ENCODE data around the gene PUS7L.
"Not testable (repeated sequence)": the region's sequence is repeated elsewhere in the genome, so short reads cannot be mapped to it uniquely, and the experiment has no call there.

Gene PUS7L

DNA sequence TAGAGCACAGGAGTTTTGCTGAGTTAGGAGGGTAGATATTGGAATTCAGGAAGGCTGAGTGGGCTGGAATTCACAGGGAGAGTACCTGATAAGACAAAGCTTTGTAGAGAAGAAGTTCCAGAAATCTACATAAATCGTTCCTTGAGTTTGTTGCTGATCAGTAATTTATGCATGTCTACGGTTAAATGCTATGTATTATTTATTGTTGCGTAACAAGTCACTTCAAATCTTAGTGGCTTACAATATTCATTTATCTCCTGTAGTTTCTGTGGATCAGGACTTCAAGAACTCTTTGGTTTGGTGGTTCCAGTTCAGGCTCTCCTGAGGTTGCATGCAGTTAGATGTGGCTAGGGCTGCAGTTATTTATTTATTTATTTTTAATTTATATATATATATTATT, 7.8 kb downstream of the PUS7L start:
- DNase-seq, result no peak

DNA sequence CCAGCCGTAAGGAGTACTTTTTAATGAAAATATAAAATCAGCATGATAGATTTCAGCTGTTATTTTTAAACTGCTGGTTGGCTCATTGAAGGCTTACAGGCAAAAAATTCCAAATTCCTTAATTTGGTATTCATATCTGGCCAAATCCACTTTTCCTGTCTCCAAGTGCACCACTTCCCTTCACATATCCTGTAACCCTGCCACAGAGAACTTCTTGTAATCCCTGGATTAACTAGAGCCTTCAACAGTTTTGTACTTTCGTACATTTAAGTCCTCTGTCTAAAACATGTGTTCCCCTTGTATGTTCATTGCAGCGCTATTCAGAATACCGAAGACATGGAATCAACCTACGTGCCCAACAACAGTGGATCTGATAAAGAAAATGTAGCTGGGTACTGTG, 9.6 kb downstream of the PUS7L start:
- DNase-seq, result no peak

DNA sequence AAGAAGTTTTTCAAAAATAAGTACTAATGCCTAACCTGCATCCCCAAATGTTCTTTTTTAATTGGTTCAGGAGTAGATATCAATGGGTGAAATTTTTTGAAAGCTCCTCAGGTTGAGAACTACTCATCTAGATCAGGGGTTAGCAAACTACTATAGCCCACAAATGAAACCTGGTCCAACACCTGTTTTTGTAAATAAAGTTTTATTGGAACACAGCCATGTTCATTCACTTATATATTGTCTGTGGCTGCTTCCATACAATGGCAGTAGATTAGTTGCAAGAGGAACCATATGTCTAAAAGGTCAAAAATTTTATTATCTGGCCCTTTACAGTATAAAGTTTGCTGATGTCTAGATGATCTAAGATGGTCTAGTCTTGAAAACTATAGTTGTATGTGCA, 13.8 kb downstream of the PUS7L start:
- no peak for DNase-seq

DNA sequence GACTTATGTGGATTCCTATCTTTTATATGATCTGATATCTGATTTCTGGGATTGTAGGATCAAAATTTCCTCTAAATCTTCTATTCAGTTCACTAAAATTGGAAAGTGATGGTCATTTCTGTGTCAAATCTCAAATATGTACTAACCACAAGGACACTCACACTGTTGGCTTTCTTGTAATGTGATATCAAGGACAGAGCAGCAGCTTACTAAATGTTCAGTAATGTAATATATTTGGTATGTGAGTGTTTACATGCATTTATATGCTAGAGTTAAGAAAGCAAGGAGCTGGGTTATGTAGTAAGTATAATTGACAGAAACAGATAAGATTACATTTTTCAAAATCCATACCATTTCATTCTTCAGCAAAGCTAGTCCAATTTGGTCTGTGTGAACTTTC, 16.5 kb downstream of the PUS7L start:
- no peak for DNase-seq

DNA sequence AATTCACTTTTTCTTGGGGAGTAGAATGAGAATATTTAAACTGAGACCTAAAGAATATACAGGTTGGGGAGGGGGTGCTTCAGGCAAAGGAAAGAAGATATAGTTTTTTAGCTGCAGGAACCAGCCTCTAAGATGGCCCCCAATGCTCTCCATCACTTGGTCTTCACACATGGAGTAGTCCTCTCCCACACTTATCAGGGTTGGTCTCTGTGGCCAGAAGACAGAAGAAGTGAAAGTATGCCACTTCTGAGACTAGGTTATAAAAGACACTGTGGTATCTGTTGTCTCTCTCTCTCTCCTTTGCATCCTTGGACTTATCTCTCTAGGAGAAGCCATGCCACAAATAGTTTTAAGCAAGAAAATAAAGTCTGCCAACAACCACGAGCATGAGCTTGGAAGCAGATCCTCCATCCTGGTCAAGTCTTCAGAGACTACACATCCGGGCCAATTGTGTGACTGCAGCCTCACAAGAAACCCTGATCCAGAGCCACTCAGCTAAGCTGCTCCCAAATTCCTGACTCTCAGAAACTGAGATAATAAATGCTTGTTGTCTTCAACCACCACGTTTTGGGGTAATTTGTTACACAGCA, 18.0 kb downstream of the PUS7L start:
- DNase-seq, result no peak

DNA sequence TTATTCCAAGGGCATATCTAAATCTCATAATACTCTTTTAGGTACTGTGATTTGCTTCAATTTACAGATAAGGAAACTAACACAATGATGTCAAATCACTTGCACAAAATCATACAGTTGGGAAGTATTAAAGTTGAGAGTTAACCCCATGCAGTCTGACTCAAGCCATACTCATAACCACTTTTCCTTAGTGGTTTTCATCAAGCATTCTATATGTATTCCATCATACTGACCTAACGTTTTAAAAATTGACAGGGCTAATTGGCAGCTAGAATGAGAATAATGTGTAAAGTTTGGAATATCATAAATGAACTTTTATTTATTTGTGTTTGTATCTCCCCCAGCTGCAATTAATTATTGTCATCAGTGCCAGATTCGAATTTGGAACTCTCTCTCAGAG, 20.9 kb downstream of the PUS7L start:
- no peak for DNase-seq

DNA sequence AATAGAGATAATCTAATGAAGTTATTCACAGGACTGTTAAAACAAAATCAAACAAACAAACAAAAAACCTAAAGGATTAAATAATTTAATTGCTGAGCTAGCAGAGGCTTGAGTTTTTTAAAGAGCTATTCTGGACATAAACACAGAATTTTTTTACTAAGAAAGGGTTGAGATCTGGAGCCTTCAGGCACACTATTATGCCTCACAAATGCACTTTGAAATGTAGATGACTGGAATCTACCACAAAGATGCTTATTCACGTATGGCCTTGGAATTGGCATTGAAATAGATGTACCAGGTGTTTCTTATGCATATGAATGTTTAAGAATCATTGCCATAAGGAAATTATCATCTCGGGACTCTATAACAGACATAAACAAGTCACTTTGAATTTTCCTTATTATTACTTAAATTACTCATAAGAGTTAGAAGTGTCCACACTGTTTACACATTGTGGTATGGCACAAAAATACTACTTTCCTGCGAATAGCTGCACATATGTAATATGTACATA, 21.6 kb downstream of the PUS7L start:
- no peak for DNase-seq

DNA sequence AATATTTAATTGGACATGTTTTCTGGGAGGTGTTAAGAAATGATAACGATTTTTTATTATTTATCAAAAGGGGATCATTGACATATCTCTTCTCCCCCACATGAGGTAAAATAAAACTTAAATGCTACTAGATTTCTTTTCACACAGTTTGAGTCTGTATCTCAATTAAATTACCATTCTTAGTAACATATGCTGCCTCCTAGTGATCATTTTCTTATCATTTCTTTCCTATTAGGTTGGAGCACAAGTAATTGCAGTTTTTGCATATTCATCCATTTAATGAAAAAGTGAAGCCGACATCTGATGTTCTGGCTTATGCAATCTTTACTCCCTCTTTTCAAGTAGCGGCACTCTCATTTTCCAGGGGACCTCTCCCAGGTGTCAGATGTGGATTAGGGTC, 24.9 kb downstream of the PUS7L start:
- DNase-seq, result no peak

DNA sequence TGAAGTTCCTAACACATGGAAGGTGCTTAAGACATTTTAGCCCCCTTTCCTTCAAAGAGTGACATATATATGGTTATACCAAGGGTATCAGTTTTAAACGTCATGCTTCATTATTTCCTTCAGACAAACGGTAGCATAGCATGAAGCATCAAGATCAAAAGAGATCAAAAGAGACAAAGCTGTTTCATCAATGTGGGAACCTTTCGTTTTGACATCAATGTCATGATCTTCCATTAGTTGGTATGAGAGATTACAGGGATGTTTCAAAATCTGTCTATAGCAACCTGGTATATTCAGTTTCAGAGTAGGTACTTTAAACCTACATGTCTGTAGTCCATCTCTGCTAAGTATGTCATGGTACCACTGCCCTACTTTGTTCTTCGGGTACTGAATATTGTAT, 28.3 kb downstream of the PUS7L start:
- no peak for DNase-seq

DNA sequence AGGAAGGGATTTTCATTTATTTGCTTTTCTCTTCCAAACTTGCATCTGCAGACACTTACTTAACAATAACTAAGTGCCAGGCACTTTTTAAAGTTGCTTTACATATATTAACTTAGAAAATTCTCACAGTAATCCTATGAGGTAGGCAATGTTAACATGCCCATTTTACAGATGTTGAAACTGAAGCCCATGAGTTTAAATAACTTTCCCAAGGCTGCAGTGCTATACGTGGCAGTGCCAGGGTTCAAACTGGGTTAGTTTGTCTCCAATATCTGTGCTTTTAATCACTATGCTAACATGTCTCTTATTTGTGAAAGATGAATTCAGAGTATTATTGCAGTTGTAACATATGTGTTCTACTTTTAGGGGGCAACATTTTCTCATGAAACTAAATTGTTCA, 29.9 kb downstream of the PUS7L start:
- no peak for DNase-seq

DNA sequence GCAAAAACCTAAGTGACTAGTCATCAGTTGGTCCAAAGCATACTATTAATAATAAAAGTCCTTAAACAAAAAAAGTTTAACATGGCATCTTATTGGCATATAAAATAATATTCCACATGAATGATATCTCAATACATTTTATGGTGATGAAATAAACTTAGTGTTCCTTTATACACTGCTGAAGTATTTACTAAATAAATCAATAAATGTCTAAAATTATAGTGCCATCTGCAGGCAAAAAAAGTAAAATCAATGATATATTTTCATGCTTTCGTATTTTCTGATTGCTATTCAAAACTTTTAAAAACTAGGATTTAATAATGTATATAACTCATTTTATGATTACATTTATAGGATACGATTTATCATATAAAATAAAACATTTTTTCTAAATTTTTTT, 30.5 kb downstream of the PUS7L start:
- no peak for DNase-seq

DNA sequence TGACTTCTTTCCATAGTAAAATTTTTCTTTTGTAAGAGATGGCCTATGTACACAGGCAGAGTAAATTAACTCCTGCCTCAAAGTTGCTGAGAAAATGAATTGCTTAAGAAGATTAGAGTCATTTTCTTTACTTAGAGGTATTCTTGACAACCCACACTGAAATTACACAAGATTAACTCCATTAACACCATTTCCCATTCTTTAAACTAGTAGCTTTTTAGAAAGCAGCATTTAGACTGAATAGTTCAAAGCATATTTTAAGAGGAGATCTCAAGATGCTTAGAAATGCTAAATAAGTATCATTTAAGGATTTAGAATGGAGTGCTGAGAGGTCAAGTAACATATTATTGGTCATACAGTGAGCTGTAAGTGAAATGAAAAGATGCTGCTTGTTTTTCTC, 35.5 kb downstream of the PUS7L start:
- no peak for DNase-seq

DNA sequence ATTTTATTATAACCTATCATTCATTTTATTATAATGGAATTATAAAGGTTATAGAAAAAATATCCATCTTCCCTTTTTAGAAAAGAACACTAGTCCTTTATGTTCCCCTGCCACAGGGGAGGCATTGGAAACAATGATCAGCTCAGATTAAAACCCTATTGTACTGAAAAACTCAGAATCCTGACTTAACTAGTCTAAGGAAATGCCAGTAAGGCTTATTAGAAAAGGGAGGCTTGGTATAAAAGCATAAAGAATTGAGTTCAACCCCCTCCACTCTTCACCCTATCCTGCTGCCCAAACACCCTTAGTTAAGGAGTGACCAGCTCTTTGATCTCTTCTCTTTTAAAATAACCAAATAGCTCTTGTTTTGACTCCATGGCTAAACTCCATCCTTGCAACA, 36.0 kb downstream of the PUS7L start:
- no peak for DNase-seq

DNA sequence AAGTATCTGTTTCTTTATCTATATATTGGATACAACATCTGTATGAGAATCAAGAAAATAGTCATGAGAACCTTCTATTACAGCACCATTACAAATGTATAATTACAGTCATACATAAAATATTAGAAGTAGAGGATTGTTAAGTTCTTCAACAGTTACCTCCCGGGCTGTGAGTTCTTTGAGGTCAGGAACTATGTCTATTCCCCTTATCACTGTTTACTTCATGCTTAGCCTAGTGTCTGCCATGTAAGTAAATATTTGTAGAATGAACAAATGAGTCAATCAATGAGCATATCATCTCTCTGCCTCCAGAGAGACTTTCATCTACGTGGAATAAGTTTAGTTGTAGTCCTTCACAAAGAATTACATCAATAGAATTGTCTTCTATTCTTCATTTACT, 47.2 kb downstream of the PUS7L start:
- DNase-seq, result no peak

DNA sequence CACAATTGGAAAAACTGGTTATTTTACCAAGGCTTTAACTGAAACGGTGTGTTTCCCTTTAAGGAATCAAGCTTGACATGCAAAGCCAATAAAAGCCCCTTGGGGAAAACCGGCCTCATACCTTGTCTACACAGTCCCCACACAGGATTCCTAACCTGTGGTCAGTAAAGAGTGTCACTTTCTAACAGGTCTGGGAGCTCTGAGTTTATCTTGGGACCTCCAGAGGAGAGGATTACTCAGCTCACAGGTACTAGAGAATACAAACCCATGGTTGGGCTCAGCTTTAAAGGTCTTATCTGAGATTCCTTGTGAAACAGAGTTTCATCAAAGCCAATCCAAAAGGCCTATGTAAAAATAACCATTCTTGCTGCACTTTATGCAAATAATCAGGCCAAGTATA, 54.8 kb downstream of the PUS7L start:
- not testable (repeated sequence) for DNase-seq

DNA sequence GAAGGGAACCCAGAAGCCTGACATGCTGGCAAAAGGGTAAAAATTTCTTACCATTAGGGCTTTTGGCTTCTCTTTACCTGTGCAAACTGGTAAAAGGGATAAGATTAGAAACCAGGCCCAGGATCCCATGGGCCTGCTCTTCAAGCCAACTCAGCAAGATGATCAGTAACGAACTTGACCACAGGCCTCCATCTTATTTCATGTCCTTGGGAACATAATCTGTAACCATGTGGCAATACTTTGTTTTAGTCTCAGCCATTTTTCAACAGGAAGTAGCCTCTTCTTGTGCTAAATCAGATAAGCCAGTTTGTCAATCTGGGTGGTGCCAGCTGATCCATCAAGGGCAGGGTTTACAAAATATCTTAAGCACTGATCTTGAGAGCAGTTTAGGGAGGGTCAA, 57.4 kb downstream of the PUS7L start:
- not testable (repeated sequence) for DNase-seq

DNA sequence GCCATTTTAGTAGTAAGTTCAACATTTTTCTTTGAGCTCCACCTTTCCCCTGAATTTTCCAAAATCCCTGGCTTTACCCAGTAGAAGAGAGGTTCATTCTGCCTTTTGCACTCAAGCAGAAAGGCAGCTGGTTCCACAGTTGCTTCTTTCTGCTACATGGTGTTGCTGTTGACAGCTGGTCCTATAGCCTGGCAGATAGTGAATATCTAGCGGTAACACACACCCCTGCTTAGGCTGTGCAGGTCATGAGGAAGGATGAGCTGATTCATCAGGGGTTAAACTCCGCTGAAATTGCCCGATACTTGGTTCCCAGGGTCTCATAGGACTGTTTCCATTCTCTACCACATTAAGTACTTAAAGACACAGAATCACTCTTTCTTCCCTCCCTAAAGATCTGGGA, 62.4 kb downstream of the PUS7L start:
- no peak for DNase-seq

DNA sequence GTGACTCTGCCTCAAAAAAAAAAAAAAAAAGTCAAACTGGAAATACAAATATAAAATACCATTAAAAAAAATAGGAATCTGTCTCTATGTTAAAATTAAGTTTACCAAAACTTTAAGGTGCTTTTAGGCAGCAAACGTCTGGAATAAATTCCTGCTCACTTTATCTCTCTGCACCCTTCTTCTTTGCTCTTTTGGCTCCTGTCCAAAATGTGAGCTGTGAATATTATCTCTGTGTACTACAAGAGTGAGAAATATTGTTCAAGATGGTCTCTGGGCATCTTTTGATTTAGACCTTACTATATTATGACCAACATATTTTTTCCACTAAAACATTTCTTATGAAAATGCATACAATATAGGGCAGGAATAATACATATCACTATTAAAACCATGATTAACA, 63.7 kb downstream of the PUS7L start:
- no peak for DNase-seq

DNA sequence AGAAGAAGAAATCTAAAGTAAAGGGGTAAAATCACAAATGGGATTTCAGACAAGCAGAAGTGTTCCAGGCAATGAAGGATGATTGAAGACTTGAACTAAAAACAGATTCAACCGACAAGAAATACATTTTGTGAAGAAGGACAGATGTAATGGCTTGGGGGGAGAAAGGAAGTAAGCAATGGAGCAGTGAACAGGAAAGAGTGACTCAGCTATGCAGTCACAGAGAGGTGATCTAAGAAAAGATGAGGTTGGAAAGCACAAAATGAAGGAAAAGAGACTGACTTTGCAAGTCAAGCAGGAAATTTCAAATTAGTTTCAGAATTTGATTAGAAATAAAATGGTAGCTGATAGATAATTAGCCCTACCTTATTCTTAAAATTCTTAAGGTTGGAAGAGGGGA, 66.5 kb downstream of the PUS7L start:
- no peak for DNase-seq

DNA sequence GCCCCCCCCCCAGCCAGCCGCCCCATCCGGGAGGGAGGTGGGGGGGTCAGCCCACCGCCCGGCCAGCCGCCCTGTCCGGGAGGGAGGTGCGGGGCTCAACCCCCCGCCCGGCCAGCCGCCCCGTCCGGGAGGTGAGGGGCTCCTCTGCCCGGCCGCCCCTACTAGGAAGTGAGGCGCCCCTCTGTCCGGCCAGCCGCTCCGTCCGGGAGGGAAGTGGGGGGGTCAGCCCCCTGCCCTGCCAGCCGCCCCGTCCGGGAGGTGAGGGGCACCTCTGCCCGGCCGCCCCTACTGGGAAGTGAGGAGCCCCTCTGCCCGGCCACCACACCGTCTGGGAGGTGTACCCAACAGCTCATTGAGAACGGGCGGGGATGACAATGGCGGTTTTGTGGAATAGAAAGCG, 73.1 kb downstream of the PUS7L start:
- not testable (repeated sequence) for DNase-seq

DNA sequence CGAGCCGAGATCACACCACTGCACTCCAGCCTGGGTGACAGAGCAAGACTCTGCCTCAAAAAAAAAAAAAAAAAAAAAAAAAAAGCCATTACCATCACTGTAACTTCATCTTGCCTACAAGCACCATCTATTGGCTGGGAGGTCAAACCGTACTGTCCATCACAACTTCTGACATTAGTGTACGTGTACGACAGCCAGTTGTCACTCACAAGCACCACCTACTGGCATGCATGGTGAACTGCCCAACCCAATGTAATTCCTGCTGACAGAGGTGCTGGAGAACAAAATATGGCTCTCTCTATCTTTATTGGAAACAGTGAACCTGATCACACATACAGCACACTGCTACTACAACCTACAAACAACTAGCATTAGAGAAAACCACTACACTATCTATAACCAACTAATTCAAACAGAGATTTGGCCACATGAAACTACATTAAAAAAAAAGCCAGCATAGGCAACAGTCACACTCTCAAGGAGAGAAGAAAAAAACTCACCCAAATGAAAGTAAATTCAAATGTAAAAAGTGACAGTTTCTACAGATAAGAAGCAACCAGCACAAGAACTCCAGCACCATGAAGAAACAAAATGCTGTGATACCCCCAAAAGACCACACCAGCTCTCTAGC, 82.3 kb downstream of the PUS7L start:
- DNase-seq, result no peak

DNA sequence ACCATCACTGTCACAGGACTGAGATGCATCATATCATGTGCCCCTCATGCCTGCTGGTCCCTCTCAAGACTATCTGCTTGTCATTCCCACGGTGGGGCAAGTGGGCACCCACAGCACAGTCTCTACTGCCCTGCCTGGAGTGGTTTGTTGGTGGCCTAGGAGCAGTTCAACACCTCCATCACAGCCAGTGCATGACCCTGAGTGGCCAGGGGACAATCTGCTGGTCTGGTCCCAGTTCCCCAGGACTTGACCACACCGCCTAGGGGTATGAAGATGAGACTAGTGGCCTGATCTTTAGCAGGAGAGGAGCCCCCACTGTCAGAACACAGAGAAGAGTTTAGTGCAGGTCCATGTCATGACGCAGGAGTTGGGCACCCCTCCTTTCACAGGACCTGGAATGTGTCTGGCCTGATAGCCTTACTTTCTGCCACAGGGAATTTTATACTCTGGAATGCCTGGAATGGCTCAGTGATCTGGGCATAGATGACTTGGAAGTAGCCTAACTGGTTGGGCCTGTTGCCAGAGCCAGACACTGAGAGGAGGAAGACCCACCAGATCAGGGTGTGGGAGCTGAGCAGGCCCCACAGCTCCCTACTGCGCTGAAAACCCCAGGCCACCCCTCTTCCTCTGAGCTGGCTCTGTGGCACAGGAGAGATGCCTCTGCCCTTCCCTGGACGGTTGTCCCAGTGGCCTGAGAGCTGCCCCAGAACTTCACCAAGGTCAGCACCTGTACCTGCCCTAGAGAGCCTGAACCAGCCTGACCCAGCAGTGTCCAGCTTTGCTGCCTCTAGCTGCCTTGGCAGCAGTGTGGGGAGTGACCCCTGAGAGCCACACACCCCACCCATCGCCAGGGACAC, 83.3 kb downstream of the PUS7L start:
- DNase-seq, result peak in 1 of 14 donors; percentile 0

DNA sequence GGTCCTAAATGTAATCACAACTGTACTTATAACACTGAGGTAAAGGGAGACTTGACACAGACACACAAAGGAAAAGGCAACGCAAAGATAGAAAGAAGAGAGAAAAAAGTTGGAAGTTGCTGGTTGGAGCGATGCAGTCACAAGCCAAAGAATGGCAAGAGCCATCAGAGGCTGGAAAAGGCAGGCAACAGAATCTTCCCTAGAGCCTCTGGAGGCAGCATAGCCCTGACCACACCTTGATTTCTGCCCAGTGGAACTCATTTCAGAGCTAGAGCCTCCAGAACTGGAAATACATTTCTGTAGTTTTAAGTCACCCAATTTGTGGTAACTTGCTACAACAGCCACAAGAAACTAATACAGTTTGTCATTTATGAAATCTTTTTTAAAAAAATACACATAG, 89.2 kb downstream of the PUS7L start:
- DNase-seq, result no peak

All from C1 segment of cervical spinal cord (tissue), 14 donors.